NT2/D1 (cell line): ENCODE results near the gene CDH4.

Source experiments
- DNase-seq: peaks from one replicate; pipeline ENCODE4 v3.0.0-alpha.2; 2011; ENCODE audit warnings: low read depth, low spot score
- H3K27me3 ChIP-seq: 2 replicates; pipeline ENCODE4 v1.6.0; 2011; ENCODE audit warnings: mild to moderate bottlenecking; ENCODE audit not compliant: insufficient read length, insufficient read depth
- H3K36me3 ChIP-seq: 2 replicates; pipeline ENCODE4 v1.6.1; 2011; ENCODE audit warnings: mild to moderate bottlenecking, low read length, mixed read lengths; ENCODE audit not compliant: insufficient read depth, insufficient read length
- H3K4me1 ChIP-seq: 2 replicates; pipeline ENCODE4 v1.5.1; 2011; ENCODE audit not compliant: insufficient read depth, insufficient read length
- H3K4me3 ChIP-seq: 2 replicates; pipeline ENCODE4 v1.5.1; 2011; ENCODE audit warnings: low read depth; ENCODE audit not compliant: insufficient read length
- H3K9ac ChIP-seq: 2 replicates; pipeline ENCODE4 v1.6.0; 2011; ENCODE audit warnings: low read depth; ENCODE audit not compliant: insufficient read length
- H3K9me3 ChIP-seq: 2 replicates; pipeline ENCODE4 v1.5.1; 2011; ENCODE audit warnings: mild to moderate bottlenecking, low read length; ENCODE audit not compliant: insufficient read depth
- SUZ12 ChIP-seq: IDR thresholded peaks from 2 replicates; pipeline ENCODE4 v1.6.1; 2011; ENCODE audit not compliant: insufficient read length, insufficient read depth; ENCODE audit errors: extremely low read depth
- YY1 ChIP-seq: IDR thresholded peaks from 2 replicates; pipeline ENCODE4 v1.6.1; 2011; ENCODE audit not compliant: insufficient read length, insufficient read depth
- ZNF274 ChIP-seq: IDR thresholded peaks from 2 replicates; pipeline ENCODE4 v1.6.1; 2011; ENCODE audit warnings: mild to moderate bottlenecking, low read depth, low read length

CDH4 gene

DNA sequence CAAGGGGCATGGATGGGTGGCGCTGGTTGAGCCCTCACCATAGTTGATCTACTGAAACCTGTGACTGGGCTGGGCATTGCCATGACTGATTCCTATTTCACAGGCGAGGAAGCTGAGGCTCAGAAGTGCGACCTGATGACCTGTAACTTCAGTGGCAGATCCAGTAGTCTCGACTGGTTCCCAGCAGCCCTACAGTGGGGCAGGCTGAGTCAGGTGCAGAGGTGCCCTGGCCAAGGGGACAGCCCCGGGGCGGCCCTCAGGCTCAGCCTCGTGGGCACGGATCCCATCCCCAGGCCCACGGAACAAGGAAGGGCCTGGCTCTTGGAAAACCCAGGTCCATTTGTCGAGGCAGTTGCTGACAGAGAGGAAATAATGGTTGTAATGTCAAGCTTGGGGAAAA is 283.0 kb downstream of the CDH4 start:
- no peak for DNase-seq
- Histone ChIP-seq H3K9ac (no peak overlapping the region), H3K27me3 (peaks cover 10% of the 10 kb centered on the region), H3K4me1 (peaks cover 29% of the 10 kb centered on the region), H3K36me3 (no peaks in the 10 kb centered on the region), H3K4me3 (no peak overlapping the region), H3K9me3 (no peaks in the 10 kb centered on the region)
- TF ChIP-seq SUZ12 (no peak), YY1 (no peak), ZNF274 (no peak)

DNA sequence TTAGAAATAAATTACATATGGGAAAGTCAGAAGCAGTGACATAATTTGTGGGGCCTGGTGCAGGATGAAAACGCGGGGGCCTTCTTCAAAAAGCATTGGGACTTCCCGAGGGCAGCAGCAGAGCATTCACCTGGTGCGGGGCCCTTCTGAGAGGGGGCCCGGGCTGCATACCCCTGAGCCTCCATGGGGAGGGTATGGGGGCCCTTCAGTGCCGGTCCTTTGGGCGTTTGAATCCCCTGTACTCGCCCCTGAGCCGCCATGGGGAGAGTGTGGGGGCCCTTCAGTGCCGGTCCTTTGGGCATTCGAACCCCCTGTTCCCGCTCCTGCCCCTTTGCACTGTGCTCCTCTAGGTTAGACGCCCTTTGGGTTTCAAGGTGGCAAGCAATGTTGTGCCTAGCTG is 283.5 kb downstream of the CDH4 start:
- Histone ChIP-seq H3K9me3 (no peaks in the 10 kb centered on the region), H3K4me3 (no peak overlapping the region), H3K36me3 (no peaks in the 10 kb centered on the region), H3K9ac (no peak overlapping the region), H3K27me3 (peaks cover 13% of the 10 kb centered on the region), H3K4me1 (peaks cover 26% of the 10 kb centered on the region)
- DNase-seq: no peak
- no peak for TF ChIP-seq YY1
- no peak for TF ChIP-seq ZNF274
- TF ChIP-seq SUZ12: no peak

DNA sequence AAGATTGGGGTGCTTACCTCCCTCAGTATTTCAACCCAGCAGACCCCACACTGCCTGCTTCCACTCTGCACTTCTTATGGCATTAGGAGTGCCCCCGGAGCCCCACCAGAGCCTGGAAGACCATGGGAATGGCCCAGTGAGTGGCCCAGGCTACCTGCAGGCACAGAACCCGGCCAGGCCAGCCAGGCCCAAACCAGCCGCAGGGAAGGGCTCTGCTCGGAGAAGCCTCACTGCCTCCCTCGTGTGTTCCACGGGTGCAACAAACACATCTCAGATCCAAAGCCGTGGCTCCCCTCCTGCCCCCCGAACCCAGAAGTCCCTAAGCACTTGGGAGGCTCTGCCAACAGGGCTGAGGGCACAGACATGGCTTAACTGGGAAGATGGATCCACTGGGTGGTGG is 283.9 kb downstream of the CDH4 start:
- no peak overlapping the region for H3K4me3 ChIP-seq
- H3K4me1 ChIP-seq: peaks cover 22% of the 10 kb centered on the region
- peaks cover 17% of the 10 kb centered on the region for H3K27me3 ChIP-seq
- no peaks in the 10 kb centered on the region for H3K9me3 ChIP-seq
- no peak overlapping the region for H3K9ac ChIP-seq
- TF ChIP-seq SUZ12 (no peak), YY1 (no peak), ZNF274 (no peak)
- H3K36me3 ChIP-seq: no peaks in the 10 kb centered on the region
- no peak for DNase-seq

DNA sequence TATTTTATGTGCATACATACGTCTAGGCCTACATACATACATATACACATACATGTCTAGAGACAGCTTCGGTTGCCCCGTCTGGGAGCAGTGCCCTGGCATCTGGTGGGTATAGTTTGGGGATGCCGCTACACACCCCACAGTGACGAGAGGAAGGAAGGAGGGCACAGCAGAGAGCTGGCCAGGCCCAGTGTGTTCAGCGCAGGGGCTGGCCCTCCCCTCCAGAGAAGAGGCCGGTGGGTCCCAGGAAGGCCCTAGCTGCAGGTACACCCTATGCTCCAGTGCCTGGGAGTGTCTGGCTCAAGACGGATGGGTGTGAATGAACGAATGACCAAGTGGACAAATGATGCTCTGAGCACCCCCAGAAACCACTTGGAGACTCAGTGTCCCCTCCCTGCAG is 284.6 kb downstream of the CDH4 start:
- no peak overlapping the region for H3K4me3 ChIP-seq
- no peaks in the 10 kb centered on the region for H3K9me3 ChIP-seq
- H3K4me1 ChIP-seq: peaks cover 21% of the 10 kb centered on the region
- no peak overlapping the region for H3K9ac ChIP-seq
- TF ChIP-seq SUZ12: no peak
- TF ChIP-seq ZNF274: no peak
- TF ChIP-seq YY1: no peak
- no peak for DNase-seq
- H3K27me3 ChIP-seq: peaks cover 21% of the 10 kb centered on the region
- no peaks in the 10 kb centered on the region for H3K36me3 ChIP-seq

DNA sequence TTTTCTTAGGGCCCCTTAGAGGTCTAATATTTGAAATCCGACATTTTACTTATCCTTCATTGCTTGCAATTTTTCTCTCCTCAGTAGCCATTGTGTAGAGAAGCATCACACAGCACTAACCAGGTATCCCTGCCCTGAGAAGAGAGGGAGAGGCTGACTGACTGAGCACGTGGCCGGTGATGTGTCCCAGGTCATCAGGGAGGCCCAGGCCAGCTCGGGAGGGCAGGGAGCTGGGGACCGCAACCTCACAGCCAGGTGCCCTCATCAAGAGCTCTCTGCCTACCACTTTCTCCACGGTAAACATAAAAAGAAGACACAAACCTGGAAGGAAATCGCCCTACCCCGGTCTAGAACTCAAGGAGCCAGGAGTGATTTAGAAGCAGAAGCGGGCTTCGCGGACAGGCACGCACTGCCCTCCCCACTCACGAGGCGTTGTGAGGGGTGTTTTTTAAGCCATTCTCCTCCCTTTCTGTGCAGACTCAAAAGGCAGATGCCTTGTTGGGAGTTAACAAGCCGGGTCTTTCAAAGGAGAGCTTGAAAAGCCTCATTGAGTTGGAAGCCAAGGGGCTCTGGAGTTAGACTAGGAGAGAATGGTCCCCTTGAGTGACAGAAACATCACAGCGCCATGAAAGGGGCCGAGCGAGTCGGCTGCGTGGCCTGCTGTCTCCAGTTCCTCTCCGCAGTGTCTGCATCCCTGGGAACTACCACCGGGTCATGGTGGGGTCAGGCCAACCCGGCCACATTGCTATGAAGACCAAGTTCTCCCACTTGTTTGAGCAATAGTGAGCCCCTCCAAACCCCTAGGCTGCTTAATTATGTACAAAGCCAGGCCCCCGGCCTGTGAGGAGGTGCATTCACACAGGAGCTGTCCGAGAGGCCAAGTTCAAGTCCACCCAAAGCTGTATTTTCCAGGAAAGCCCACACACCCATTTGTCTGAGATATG is 285.4 kb downstream of the CDH4 start:
- peaks cover 15% of the 10 kb centered on the region for H3K4me1 ChIP-seq
- DNase-seq: no peak
- H3K4me3 ChIP-seq: no peak overlapping the region
- H3K36me3 ChIP-seq: no peaks in the 10 kb centered on the region
- TF ChIP-seq YY1 (no peak), ZNF274 (no peak), SUZ12 (no peak)
- H3K9ac ChIP-seq: no peak overlapping the region
- peaks cover 23% of the 10 kb centered on the region for H3K27me3 ChIP-seq
- H3K9me3 ChIP-seq: 0 out of 2 replicates have a peak, but pooled peaks cover 3% of the 10 kb centered on the region

GRCh38 chr20:61538183-61538942 is 286.3 kb downstream of the CDH4 start:
- TF ChIP-seq YY1 (no peak), ZNF274 (no peak), SUZ12 (no peak)
- Histone ChIP-seq H3K36me3 (no peaks in the 10 kb centered on the region), H3K4me1 (peaks cover 9% of the 10 kb centered on the region), H3K27me3 (peaks cover 19% of the 10 kb centered on the region), H3K4me3 (no peak overlapping the region), H3K9ac (no peak overlapping the region), H3K9me3 (0 out of 2 replicates have a peak, but pooled peaks cover 3% of the 10 kb centered on the region)
- no peak for DNase-seq

- DNase-seq: no peak
- Histone ChIP-seq H3K36me3 (no peaks in the 10 kb centered on the region), H3K9ac (no peak overlapping the region), H3K4me1 (peaks cover 9% of the 10 kb centered on the region), H3K4me3 (no peak overlapping the region), H3K27me3 (peaks cover 20% of the 10 kb centered on the region), H3K9me3 (0 out of 2 replicates have a peak, but pooled peaks cover 3% of the 10 kb centered on the region)
- TF ChIP-seq YY1 (no peak), SUZ12 (no peak), ZNF274 (no peak)
These were observed 286.8 kb downstream of the CDH4 start for GRCh38 chr20:61538943-61539265.
